Measurements from ENCODE around the gene PTH1R.

Gene PTH1R

GRCh38 chr3:46849686-46850467 lies 27.6 kb upstream of the PTH1R start:
- no peak for DNase-seq (ENCODE audit: low read depth)

GRCh38 chr3:46850468-46850779 lies 27.1 kb upstream of the PTH1R start:
- no peak for DNase-seq (ENCODE audit: low read depth)

GRCh38 chr3:46851364-46852333 lies 25.9 kb upstream of the PTH1R start:
- no peak for DNase-seq (ENCODE audit: low read depth)

GRCh38 chr3:46852334-46852720 lies 25.2 kb upstream of the PTH1R start:
- no peak for DNase-seq (ENCODE audit: low read depth)

GRCh38 chr3:46852839-46853355 lies 24.6 kb upstream of the PTH1R start:
- DNase-seq (ENCODE audit: low read depth): no peak

GRCh38 chr3:46853441-46854415 lies 23.8 kb upstream of the PTH1R start:
- DNase-seq (ENCODE audit: low read depth): no peak

- no peak for DNase-seq (ENCODE audit: low read depth)
Measured at GRCh38 chr3:46854555-46854991, 22.9 kb upstream of the PTH1R start.

GRCh38 chr3:46856576-46857471 lies 20.7 kb upstream of the PTH1R start:
- DNase-seq (ENCODE audit: low read depth): no peak

GRCh38 chr3:46857485-46858341 lies 19.8 kb upstream of the PTH1R start:
- no peak for DNase-seq (ENCODE audit: low read depth)

GRCh38 chr3:46858456-46858855 lies 19.1 kb upstream of the PTH1R start:
- no peak for DNase-seq (ENCODE audit: low read depth)

- no peak for DNase-seq (ENCODE audit: low read depth)
Measured at GRCh38 chr3:46859001-46859710, 18.4 kb upstream of the PTH1R start.

GRCh38 chr3:46860017-46860809 lies 17.3 kb upstream of the PTH1R start:
- no peak for DNase-seq (ENCODE audit: low read depth)

- no peak for DNase-seq (ENCODE audit: low read depth)
Measured at GRCh38 chr3:46860810-46861604, 16.5 kb upstream of the PTH1R start.

GRCh38 chr3:46861605-46862368 lies 15.7 kb upstream of the PTH1R start:
- DNase-seq (ENCODE audit: low read depth): no peak

GRCh38 chr3:46862369-46863025 lies 15.0 kb upstream of the PTH1R start:
- DNase-seq (ENCODE audit: low read depth): no peak

GRCh38 chr3:46863261-46863782 lies 14.2 kb upstream of the PTH1R start, which contains the start of gene MYL3:
TSS of gene MYL3 (minus strand) at chr3:46863444. CDS start at chr3:46863390, 54 bp downstream.
- no peak for DNase-seq (ENCODE audit: low read depth)
